Tibial artery (tissue), 4 donors: ENCODE data around the gene RCAN2.

Source experiments
- DNase-seq, 2 donors: peaks; one replicate each; pipeline ENCODE4 v3.0.0-alpha.2; 2019
- H3K27ac ChIP-seq, 2 donors: fragments of 200-600 bp; sonication (generic) in 1 of 2; 1 replicate in 1 of 2; 2 replicates in 1 of 2; pipeline ENCODE4 v1.5.1; 2018 to 2019; ENCODE audit warnings: mild to moderate bottlenecking in 1 of 2
- H3K27me3 ChIP-seq, 2 donors: fragments of 200-600 bp; sonication (generic) in 1 of 2; one replicate each; pipeline versions ENCODE4 v1.5.1 to v1.6.0; 2016 to 2019
- H3K36me3 ChIP-seq, 3 donors: fragments of 200-600 bp; sonication (generic) in 2 of 3; one replicate each; pipeline ENCODE4 v1.5.1; 2016 to 2019; ENCODE audit warnings: mild to moderate bottlenecking in 2 of 3
- H3K4me1 ChIP-seq, 4 donors: fragments of 200-600 bp; sonication (generic) in 2 of 4; 1 replicate in 3 of 4; 2 replicates in 1 of 4; pipeline ENCODE4 v1.5.1; 2016 to 2019
- H3K4me3 ChIP-seq, 2 donors: fragments of 200-600 bp; sonication (generic) in 1 of 2; 1 replicate in 1 of 2; 2 replicates in 1 of 2; pipeline ENCODE4 v1.5.1; 2018 to 2019; ENCODE audit warnings: mild to moderate bottlenecking in 2 of 2
- H3K9me3 ChIP-seq, 3 donors: fragments of 200-600 bp; sonication (generic) in 1 of 3; one replicate each; pipeline ENCODE4 v1.5.1; 2016 to 2019
- CTCF ChIP-seq, 2 experiments: fragments of 200-600 bp in 1 of 2; fragments of 450-650 bp in 1 of 2; IDR thresholded peaks; one replicate each; pipeline ENCODE4 v1.5.1; 2017 to 2019; ENCODE audit warnings: antibody characterized with exemption in 2 of 2, mild to moderate bottlenecking in 1 of 2, moderate library complexity in 1 of 2
- intact Hi-C: fragments of 100-400 bp; cut with DNase I; formaldehyde crosslinking; loops from one replicate; pipeline ENCODE4 v1.15.0; 2023; ENCODE audit warnings: low total_unique reads

Gene RCAN2

GRCh38 chr6:46472243-46472642 is 19.0 kb downstream of the RCAN2 start:
- no peak overlapping the region for H3K4me3 ChIP-seq
- intact Hi-C loops, result no loop called here
- H3K9me3 ChIP-seq, result no peaks in the 10 kb centered on the region
- no peak overlapping the region for H3K27ac ChIP-seq
- H3K4me1 ChIP-seq, result peaks cover 0 to 94% (median 19%) of the 10 kb centered on the region in 4 donors
- no peaks in the 10 kb centered on the region for H3K27me3 ChIP-seq
- no peaks in the 10 kb centered on the region for H3K36me3 ChIP-seq
- no peak for TF ChIP-seq CTCF (IDR thresholded peaks at IDR 0.05)
- DNase-seq, result no peak

DNA sequence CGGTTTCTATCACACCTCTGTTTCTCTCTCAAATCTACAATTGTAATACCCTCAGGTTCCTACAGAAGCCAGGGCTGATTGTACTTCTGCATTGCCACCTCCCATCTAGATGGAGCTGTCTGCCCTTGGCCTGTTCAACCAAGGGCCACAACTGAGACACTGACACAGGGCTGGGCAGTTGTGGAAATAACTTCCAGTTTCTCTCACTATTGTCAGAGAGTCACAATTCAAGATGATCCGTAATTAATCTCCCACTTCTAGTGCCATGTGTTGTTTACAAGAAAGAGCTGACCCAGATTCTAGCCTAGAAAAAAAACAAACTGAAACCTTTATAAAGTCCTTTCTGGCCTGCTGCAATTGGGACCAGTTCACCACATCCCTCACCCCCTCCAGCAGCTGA is 22.2 kb downstream of the RCAN2 start:
- H3K27ac ChIP-seq, result peak overlapping the region in 1 of 2 donors; percentile 28
- DNase-seq, result no peak
- peaks cover 0 to 96% (median 22%) of the 10 kb centered on the region in 4 donors for H3K4me1 ChIP-seq

DNA sequence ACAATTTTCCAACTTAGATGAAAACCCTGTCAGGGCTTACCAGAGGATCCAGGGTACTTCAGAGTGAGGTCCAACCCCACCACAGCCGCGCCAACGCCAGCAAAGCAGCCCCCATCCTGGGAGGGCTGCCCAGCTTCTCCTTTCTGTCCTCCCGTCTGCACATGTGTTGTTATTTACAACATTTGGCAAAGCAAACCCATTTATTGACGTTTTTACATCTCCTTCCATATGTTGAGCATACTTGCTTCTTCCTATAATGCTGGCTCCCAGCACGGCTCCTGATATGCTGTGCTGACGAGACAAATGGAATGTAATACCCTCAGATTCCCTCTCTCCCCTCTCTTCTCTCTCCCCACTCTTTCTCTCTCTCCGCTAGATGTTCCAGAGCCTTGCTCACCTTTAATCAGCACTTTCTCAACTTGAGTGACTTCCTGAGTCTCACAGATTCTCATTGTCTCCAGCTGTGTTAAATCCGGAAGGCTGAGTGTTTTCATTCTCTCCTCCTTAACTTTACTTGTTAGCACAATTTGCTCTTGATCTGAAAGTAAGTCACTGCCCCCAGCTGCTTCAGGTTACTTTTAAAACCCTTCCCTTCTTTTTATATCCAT is 22.7 kb downstream of the RCAN2 start:
- TF ChIP-seq CTCF (IDR thresholded peaks at IDR 0.05), result no peak
- DNase-seq, result no peak
- intact Hi-C loops, result no loop called here
- Histone ChIP-seq H3K4me3 (no peak overlapping the region), H3K9me3 (no peaks in the 10 kb centered on the region), H3K27me3 (no peaks in the 10 kb centered on the region), H3K27ac (peak overlapping the region in 1 of 2 donors; percentile 28), H3K36me3 (no peaks in the 10 kb centered on the region), H3K4me1 (peaks cover 0 to 91% (median 20%) of the 10 kb centered on the region in 4 donors)

More for the DNA sequence above, 22.2 kb downstream of the RCAN2 start:
- no peaks in the 10 kb centered on the region for H3K36me3 ChIP-seq
- TF ChIP-seq CTCF (IDR thresholded peaks at IDR 0.05), result no peak
- no peaks in the 10 kb centered on the region for H3K9me3 ChIP-seq
- no peak overlapping the region for H3K4me3 ChIP-seq
- H3K27me3 ChIP-seq, result no peaks in the 10 kb centered on the region
- intact Hi-C loops, result no loop called here

DNA sequence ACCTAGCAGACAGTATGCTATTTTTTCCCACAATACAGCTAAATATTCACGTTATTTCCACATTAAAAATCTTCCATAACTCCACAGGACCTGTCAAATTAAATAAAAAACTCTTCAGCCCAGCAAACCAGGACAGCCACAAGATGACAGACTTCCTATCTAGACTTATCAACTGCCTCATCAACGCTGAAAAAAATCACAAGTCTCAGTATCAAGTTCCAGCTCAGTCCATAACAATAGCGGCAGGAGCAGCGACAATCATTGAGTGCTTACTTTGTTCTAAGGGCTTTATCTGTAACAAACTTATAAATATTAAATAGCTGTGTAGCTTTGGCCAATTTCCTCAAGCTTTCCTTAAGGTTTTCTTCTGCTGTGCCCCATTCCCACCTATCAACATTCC is 24.7 kb downstream of the RCAN2 start:
- H3K9me3 ChIP-seq, result no peaks in the 10 kb centered on the region
- H3K4me1 ChIP-seq, result peaks cover 0 to 73% (median 12%) of the 10 kb centered on the region in 4 donors
- H3K27ac ChIP-seq, result no peak overlapping the region
- H3K36me3 ChIP-seq, result peaks cover 0 to 5% (median 5%) of the 10 kb centered on the region in 3 donors
- DNase-seq, result no peak
- intact Hi-C loops, result no loop called here
- H3K27me3 ChIP-seq, result no peaks in the 10 kb centered on the region
- no peak for TF ChIP-seq CTCF (IDR thresholded peaks at IDR 0.05)
- no peak overlapping the region for H3K4me3 ChIP-seq

- H3K4me1 ChIP-seq, result peaks cover 0 to 63% (median 10%) of the 10 kb centered on the region in 4 donors
- no peak overlapping the region for H3K4me3 ChIP-seq
- no peaks in the 10 kb centered on the region for H3K27me3 ChIP-seq
- intact Hi-C loops, result no loop called here
- H3K9me3 ChIP-seq, result no peaks in the 10 kb centered on the region
- H3K36me3 ChIP-seq, result peaks cover 0 to 6% (median 5%) of the 10 kb centered on the region in 3 donors
- peak overlapping the region in 1 of 2 donors; percentile 6 for H3K27ac ChIP-seq
- DNase-seq, result no peak
- no peak for TF ChIP-seq CTCF (IDR thresholded peaks at IDR 0.05)
Measured at GRCh38 chr6:46465294-46466165, 25.7 kb downstream of the RCAN2 start.
